SK-N-SH treated with all-trans-retinoic acid at 6 μM for 48 hours (cell line): ENCODE measurements around the gene GCSH.

Source experiments
- ISL1 ChIP-seq: fragments of 250-450 bp; sonication (Bioruptor Pico); IDR thresholded peaks from 2 replicates; pipeline ENCODE4 v2.1.2; 2022; ENCODE audit warnings: mild to moderate bottlenecking, moderate library complexity
- PPARA ChIP-seq: fragments of 250-450 bp; sonication (Bioruptor Pico); IDR thresholded peaks from 2 replicates; pipeline ENCODE4 v1.5.0; 2020; ENCODE audit warnings: mild to moderate bottlenecking, borderline replicate concordance

DNA sequence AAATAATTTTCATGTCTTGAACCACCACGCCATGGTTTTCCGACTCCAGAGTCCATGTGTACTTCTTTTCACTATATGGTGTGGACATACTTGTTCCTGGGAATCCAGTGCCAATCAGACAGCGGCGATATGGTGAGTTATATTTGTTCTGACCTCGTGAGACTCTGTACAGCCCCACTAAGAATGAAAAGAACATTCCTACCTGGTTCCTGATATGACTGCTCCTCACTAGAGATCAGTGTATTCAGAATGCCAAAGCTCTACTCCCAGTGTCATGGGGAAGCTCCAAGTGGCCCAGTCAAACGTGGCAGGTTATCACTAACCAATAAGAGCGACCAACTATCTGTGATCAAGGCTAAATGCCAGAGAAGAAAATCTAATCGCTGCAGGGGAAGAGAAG lies 25.2 kb downstream of the GCSH start:
- TF ChIP-seq ISL1 (CRISPR knock-in tag) (no peak), PPARA (CRISPR knock-in tag) (no peak)
